SKM-1 (cell line): Measurements from ENCODE around the gene PGM5.

Experiments
- DNase-seq: peaks from one replicate; lab custom pipeline; 2025; ENCODE audit not compliant: unreplicated experiment; lab: John Stamatoyannopoulos, UW

The PGM5 gene

GRCh38 chr9:68493541-68493940, 137.1 kb downstream of the PGM5 start:
- DNase-seq, result no peak

- no peak for DNase-seq
Observed at GRCh38 chr9:68493958-68494577, 137.7 kb downstream of the PGM5 start.

DNA sequence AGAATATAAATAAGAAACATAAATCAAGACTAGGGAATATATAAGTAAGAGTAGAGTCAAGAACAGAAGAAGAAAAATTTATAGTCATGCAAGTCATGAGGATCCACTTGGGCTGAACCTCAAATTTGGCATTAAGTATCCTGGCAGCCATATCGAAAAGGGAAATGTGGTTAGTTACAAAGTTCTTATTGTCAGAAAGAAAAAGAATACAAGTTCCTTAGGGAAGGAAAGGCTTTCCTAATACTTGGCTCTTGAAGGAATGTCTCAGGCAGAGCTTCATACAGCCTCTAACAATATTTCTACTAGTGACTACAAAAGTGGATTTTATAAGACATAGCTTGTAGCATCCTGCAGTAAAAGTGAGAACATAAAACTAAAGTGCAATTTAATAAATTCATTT, 138.8 kb downstream of the PGM5 start:
- no peak for DNase-seq

DNA sequence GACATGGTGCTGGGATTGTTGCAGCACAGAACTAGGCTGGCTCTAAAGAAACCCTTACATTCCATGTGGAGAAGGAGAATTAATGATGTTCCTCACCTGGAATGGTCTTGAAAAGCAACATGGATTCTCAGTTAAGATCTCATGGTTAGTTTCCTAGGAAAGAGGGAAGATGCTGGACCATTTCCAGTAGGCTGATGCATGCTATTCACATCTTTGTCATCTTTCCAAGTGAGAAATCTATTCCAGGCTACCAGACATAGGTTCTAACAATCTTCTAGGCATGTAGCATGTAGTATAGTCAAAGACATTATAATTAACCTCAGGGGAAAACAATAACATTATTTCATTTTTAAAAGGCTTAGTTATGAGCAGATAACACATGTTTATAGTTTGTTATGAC, 139.9 kb downstream of the PGM5 start:
- DNase-seq, result no peak

- DNase-seq, result no peak
Observed at GRCh38 chr9:68497629-68498028, 141.2 kb downstream of the PGM5 start.

DNA sequence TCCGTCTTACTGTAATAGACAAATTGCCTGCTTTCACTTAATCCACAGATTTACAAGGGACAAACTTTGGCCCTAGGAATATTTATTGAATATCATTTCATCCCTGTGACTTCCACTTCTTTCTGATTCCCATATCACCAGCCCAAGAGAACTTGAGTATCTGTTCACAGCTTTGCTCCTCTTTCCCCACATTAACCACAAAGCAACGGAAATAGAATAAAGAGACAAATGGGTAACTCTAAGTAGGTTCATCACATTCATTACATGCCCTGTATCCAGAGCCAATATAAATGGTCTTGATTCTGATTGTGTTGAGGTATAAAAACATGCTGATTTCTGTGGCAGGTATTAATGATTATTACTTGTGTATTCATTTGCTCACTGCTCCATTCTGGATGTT, 142.4 kb downstream of the PGM5 start:
- DNase-seq, result no peak

DNA sequence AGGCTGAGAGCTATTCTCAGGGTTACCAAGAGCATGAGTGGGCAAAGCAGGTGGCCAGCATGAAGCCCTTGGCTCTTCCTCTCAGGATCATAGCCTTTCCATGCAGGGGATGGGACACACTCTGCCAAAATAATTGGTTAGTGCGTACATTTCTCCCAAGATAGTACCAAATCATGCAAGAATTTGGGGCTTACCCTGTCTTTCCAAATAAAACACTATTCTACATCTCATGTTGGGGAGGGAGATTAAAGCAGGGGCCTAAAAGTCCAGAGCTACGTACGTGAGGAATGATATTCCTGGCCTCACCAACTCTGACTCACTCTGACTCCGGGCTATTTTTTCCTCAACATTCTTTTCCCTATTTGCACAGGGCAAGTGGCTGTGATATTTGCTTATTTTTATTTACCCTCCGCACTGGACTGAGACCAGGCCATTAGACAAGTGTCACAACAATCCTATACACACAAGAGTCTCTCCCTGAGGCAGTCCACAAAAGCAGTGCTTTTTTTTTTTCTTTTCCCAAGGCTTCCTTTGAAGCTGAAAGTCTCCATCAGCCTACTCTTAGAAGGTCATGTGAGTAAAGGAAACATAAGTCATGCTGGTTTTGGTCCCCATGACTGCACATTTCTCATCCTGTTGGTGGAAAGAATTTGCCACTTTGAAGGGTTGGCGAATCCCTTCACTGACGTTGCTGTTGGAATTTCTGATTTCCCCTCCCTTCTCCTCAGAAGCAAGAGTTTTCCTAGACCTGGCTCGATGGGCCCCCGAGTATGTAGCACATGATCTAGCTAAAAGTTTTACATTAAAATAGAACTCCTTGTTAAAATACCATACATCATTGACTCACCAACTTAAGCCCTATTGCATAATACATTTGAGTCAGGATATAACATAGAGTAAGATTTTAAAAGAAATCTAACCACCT, 144.3 kb downstream of the PGM5 start:
- no peak for DNase-seq

DNA sequence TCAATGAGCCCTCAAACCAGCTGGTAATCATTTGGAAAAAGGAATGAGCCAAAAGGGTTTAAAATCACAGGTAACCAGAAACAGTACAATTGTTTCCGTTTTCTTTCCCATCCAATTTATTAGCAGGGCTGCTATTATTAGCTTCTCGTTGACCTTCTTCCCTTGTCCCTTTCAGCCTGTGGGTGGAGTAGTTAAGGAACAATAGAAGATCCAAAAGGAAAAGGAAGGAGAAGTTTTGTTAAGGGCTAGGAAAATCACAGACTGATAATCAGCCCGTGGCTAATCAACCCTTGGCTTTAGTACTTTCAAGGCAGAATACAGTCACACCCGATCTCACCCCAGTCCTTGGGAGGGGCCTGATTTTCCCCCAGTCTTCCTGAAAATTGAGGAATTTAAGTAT, 145.9 kb downstream of the PGM5 start:
- no peak for DNase-seq

DNA sequence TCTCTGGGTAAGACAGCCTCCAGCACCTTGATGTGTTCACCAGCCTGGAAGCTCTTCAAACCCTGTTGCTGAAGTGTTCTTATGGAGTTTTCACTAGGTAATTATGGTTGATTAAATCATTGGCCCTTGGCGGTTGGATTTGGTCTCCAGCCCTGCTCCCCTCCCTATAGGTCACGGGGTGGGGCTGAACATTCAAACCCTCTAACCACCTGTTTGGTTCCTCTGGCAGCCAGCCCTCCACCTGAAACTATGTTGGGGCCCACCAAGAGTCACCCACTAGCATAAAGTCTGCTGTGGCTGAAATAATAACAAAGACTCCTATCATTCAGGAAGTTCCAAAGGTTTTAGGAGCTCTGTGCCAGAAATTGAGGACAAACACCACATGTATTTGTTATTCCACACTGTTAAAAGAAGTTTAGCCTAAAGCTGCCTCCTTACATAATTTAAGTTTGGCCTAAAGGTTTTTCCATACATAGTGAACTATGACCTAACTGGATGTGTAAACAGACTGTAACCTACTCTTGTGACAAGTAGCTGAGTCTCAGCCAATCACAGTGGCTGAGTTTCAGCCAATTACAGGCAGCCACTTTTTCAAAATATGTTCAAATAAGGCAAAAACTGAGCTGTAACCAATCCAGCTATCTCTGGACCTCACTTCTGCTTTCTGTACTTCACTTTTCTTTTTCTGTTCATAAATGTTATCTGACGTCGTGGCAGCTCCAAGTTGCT, 149.4 kb downstream of the PGM5 start:
- no peak for DNase-seq

GRCh38 chr9:68506551-68506950, 150.1 kb downstream of the PGM5 start:
- DNase-seq, result no peak

DNA sequence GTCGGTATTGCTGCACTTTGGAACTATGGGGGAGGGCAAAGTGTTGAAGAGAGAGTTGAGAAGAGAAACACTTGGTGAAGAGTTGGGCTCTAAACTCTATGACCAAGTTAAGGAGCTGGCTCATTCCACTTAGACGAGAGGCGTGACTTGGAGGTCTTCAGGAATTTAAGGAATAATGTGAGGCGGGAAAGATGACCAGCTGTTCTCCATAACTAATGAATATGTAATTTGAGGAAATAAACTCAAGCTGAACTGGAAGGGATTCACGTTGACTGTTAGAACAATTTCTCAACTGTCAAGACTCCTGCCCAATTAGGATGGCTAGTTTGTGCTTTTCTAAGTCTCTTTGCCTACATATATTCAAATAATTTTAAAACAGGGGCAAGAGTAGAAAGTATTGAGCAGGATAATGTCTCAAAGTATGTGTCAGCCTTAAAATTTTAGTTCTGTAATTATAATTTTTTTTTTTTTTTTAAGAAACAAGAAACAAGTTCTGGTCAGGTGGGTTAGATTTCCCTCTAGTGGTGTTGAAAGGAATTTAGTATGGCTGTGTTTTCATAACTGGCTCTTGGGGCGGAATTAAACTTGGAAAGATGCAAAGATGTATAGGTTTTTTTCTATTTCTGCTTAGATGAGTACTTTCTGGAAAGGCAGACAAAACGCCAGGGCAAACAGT, 150.9 kb downstream of the PGM5 start:
- DNase-seq, result peak; percentile 5

GRCh38 chr9:68507806-68508145, 151.4 kb downstream of the PGM5 start:
- no peak for DNase-seq

- DNase-seq, result no peak
Observed at GRCh38 chr9:68508547-68508946, 152.1 kb downstream of the PGM5 start.

GRCh38 chr9:68509689-68510088, 153.3 kb downstream of the PGM5 start:
- no peak for DNase-seq

DNA sequence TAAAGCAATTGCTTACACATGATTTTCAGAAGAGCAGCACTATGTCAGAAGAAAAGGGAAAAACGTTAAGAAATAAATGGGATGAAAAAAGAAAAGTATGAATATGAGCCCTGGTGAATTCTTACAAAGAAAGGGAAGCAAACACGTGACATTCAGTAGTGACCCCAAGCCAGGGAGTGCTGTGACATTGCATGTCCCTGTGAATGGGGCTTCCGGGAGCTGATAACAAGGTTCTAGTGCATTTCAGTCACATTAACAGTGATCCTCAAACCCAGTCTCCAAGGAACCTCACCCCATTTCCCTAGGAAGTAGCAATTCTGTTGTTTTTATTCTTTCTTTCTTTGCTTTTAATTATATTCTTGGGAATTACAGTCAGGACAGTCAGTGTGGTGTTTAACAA, 157.0 kb downstream of the PGM5 start:
- no peak for DNase-seq

DNA sequence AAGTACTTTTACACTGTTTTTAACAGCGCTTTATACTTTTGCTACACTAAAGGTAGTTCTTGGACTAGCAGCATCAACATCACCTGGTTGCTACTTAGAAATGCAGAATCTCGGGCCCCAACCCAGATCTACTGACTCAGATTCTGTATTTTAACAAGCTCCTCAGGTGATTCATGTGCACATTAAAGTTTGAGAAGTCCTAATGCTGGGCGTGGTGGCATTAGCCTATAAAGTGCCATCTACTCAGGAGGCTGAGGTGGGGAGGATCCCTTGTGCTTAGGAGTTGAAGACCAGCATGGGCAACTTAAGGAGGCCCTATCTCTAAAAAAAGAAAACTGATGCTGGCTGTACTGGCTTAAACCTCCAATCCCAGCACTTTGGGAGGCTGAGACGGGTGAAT, 157.6 kb downstream of the PGM5 start:
- DNase-seq, result no peak

DNA sequence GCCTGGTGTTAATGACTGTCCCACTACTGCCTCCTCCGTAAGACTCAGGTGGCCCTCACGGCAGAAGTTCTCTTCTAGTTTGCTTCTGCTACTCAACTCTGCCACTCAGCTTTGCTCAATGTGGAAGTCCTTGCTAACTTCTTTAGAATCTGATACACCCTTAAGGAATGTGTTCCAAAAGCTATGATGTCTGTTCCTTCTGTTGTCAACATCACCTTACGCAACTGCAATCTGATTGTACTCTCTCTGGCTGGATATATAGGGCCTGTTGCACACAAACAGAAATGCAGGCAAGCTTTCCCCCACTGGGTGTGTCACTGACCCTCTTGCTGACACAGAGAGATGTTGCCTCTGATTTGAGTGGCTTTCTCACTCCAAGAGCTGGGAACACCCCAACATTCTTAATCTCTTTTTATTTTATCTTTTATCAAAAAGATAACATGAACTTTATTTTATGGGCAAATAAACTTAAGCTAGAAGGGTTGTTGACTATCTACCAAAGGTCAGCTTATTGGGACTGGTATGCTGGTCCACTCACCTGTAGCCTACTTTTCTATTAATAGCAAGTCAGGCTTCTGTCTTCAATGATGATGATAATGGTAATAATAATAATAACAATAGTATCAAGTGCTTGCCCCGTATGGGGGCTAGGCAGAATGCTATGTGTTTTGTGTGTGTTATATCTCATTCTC, 159.1 kb downstream of the PGM5 start:
- no peak for DNase-seq

DNA sequence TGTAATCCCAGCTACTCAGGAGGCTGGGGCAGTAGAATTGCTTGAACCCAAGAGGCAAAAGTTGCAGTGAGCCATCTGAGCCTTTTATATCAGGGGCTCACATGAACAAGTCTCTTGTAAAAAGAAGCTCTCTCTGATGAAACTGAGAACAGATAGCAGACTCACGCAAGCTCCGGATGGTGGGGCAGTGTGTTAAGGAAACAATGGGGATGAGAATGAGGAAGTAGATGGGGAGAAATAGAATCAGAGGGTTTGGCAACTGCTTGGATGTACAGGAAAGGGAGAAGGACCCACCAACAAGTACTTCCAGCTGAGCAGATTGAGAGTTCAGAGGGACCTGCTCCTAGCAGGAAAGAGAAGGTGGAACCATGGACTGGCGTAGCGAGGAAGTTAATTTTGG, 165.7 kb downstream of the PGM5 start:
- peak; percentile 27 for DNase-seq

GRCh38 chr9:68522954-68523353, 166.5 kb downstream of the PGM5 start:
- DNase-seq, result no peak

- DNase-seq, result no peak
Observed at GRCh38 chr9:68523367-68523936, 167.0 kb downstream of the PGM5 start.

DNA sequence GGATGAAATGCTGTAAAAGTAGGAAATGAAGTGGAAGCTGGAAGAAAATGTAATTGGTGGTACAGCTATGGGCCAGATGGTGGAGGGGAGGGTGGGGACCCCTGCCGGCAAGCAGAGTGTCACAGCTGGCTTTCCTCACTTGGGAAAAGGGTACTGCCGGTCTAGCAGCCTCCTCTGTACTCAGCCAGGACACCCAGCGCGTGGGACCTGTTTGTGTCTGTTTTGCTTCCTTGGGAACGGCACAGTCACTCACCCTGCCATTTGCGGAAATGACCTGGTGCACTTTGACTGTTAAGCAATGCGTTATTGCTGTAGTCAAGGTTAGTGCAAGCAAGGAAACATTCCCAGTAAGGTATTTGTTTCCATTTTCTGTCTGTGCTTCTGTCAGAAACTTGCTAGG, 174.2 kb downstream of the PGM5 start:
- DNase-seq, result no peak
